GM21367 (cell line): ENCODE results near the gene DCUN1D2.

Experiments used
- ATAC-seq: cut with Tn5 transposase; IDR thresholded peaks from one replicate; pipeline ENCODE4 v1.9.1; 2021; ENCODE audit not compliant: unreplicated experiment

Gene DCUN1D2

DNA sequence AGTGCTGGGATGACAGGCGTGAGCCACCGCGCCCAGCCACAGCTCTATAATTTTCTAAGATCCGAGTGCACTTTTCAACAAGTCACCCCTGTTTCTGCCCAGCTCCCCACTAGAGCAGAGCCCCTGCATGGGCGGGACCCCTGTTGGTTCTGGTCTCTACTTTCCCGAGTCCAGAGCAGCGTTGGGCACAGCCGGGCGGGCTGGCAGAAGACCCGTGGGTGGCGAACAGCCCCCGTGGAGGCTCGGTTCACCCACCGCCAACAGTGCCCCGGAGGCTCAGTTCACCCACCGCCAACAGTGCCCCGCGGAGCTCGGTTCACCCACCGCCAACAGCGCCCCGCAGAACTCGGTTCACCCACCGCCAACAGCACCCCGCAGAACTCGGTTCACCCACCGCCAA lies 78.1 kb downstream of the DCUN1D2 start:
- no peak for ATAC-seq

- no peak for ATAC-seq
Measured at GRCh38 chr13:113411216-113412023, 79.1 kb downstream of the DCUN1D2 start.

DNA sequence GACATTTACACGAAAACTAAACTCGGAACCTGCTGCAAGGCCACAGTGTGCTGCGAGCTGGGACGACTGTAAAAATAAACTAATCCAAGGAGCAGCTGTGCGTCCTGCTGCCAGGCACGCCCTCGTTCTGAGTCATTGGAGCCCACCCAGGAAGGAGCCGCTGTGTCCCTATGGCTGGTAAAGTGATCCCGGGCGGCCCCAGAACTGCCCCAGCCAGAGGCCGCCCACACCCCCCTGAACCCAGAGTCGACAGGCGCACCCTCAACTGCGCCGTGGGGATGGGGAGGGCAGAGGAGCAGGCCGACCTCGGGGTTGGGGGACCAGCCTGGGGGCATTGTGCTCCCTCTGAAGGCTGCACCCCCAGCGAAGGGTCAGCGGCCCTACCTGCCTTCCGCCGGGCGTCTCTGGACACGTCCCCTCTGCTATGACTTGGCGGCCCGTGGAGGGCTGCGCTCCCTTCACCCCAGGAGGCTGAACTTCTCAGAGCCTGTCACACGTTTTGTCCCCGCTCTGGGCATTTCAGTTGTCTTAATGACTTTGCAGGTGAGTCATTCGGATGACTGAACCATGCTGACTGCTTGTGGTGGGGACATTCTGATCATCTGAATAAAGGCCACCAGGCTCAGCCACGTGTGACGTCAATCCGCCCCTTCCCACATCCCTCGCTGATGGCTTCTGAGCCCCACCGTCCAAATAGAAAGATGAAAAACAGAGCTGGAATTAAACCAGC lies 79.9 kb downstream of the DCUN1D2 start:
- ATAC-seq, result no peak

DNA sequence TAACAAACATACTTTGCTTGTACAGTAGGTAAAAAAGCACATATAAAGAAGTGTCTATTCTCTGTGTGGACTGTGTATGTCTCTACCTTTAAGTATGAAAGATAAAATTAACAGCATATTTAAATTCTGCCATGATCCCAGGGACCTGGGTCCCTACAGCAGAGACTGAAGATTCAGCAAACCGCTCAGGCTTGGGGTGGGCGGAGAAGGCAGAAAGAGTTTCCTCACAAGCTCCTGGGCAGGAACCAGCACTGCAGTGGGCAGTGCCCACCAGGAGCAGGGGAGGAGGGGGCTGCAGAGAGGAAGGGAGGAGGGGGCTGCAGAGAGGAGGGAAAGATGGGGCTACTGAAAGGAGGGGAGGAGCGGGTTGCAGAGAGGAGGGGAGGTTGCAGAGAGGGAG lies 81.9 kb downstream of the DCUN1D2 start:
- ATAC-seq, result no peak

DNA sequence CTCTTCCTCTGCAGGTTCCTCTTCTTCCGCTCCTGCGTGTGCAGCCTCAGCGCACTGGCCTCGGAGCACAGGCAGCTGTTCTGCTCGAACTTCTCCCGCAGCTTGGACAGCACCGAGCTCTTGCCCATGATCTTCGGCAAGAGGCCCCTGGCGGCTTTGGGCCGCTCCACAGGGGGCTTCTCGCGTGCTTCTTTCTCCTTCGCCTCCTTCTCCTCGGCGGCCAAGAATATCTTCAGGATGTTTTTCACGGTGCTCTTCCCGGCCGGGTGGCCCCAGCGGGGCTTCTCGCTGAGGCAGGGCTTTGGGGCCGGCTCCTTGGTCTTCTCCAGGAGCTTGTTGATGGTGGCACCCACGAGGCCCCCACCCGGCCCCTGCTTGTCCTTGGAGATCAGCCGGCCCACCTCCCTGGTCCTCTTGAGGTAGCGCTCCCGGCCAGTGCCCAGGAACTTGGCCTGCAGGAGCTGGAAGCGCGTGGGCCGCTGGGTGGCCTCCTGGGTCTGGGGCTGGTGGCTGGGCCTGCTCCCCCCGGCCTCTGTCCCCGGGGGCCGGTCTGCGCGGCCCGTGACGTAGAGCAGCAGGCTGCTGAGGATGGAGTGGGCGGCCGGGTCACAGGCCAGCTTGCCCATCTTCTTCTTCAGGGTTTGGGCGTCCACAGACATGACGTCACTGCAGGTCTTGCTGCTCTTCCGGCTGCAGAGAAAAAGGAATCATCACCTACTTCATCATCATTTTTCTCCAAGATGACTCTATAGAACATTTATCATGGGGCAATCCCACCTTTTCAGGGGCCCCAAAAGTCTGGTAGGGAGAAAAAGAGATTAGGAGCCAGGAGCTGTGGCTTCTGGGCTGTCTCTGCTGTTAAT lies 82.7 kb downstream of the DCUN1D2 start:
- ATAC-seq, result no peak

DNA sequence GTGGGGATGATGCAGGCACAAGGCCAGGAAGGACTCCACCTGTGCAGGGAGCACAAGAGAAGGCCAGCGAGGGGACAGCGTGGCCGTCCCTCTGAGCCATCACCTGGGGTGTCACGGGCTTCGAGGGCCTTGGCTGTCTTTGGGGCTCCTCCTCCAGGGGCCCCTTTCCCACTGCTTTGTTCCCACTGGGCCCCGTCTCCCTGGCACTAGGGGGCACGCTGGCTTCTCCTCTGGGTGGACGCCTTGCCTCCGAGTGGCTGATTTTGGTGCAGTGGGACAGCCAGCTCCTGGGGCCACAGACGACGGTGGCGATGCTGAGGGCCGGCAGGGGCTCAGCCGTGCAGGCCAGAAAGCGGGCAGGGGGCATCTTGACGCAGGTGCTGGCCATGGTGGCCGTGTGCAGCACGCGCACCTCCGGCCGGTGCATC lies 83.4 kb downstream of the DCUN1D2 start:
- no peak for ATAC-seq

- ATAC-seq, result no peak
Measured at GRCh38 chr13:113406321-113407102, 84.0 kb downstream of the DCUN1D2 start.
